K562 (cell line): ENCODE data around the gene HOXC11. TPM values are rescaled to one million over a fixed set of nuclear protein-coding genes. Genes with fewer than 3 reads are reported as not detected.

ENCODE experiments used
- CREB1 ChIP-seq, 2 experiments: sonication (generic) in 1 of 2; formaldehyde crosslinking in 1 of 2; IDR thresholded peaks; 2 replicates each; pipeline versions ENCODE4 v1.6.1 to v1.8.0; 2012 to 2022; ENCODE audit warnings: inconsistent platforms in 1 of 2, mild to moderate bottlenecking in 1 of 2, missing genetic modification reagents in 1 of 2, moderate library complexity in 1 of 2
- EGR1 ChIP-seq: fragments of 450-650 bp; conservative IDR thresholded peaks from 2 replicates; pipeline ENCODE4 v1.6.1; 2017; ENCODE audit warnings: mild to moderate bottlenecking
- EP400 ChIP-seq: fragments of 450-650 bp; IDR thresholded peaks from 2 replicates; pipeline ENCODE4 v1.6.1; 2017; ENCODE audit warnings: antibody characterized with exemption, mild to moderate bottlenecking, moderate library complexity
- FOXA3 ChIP-seq, 2 experiments: fragments of 450-650 bp in 1 of 2; sonication (generic) in 1 of 2; formaldehyde crosslinking; IDR thresholded peaks in 1 of 2; conservative IDR thresholded peaks in 1 of 2; 2 replicates each; pipeline versions ENCODE4 v1.4.0 to v1.8.0; 2020 to 2022; ENCODE audit warnings: mild to moderate bottlenecking in 2 of 2, missing genetic modification reagents in 1 of 2
- MGA ChIP-seq: fragments of 450-650 bp; IDR thresholded peaks from 2 replicates; pipeline ENCODE4 v1.6.1; 2016; ENCODE audit warnings: mild to moderate bottlenecking, moderate library complexity
- SUPT5H ChIP-seq: fragments of 450-650 bp; IDR thresholded peaks from 2 replicates; pipeline ENCODE4 v1.6.1; 2016
- ZC3H4 ChIP-seq: sonication (generic); formaldehyde crosslinking; IDR thresholded peaks from 2 replicates; pipeline ENCODE4 v1.9.0; 2021; ENCODE audit warnings: missing genetic modification reagents, borderline replicate concordance
- ZFP30 ChIP-seq: fragments of 250-450 bp; sonication (Bioruptor Pico); IDR thresholded peaks from 2 replicates; pipeline ENCODE4 v1.8.0; 2022; ENCODE audit warnings: moderate library complexity, mild to moderate bottlenecking, inconsistent platforms, borderline replicate concordance
- ZNF699 ChIP-seq: fragments of 250-450 bp; sonication (Bioruptor Pico); IDR thresholded peaks from 2 replicates; pipeline ENCODE4 v1.8.0; 2021; ENCODE audit warnings: mild to moderate bottlenecking, moderate library complexity; ENCODE audit not compliant: insufficient replicate concordance
- polyA plus RNA-seq, 8 experiments: library from polyadenylated mRNA; depleted of rRNA in 4 of 8; stranded (reverse) in 5 of 8; unstranded in 3 of 8; fragments of >200 nt; fragmentation: Nextera tagmentation in 2 of 8; fragmentation: Illumina TruSeq in 1 of 8; extraction: Ambion mirVana in 2 of 8; extraction: Trizol in 1 of 8; gene quantifications; 2 replicates each; pipeline versions ENCODE4 v1.2.1 to v1.2.3, GENCODE V29; 2011 to 2014; ENCODE audit warnings: inconsistent platforms in 1 of 8, missing spikeins in 1 of 8
- total RNA-seq, 7 experiments: library from RNA; depleted of rRNA in 6 of 7; stranded (reverse); fragments of >200 nt in 6 of 7; fragmentation: Illumina TruSeq in 2 of 7; extraction: Trizol in 2 of 7; gene quantifications; 2 replicates each; pipeline versions ENCODE4 v1.2.1 to v1.2.3, GENCODE V29; 2011 to 2021; ENCODE audit warnings: low replicate concordance in 1 of 7
- TF ChIP-seq, protein P1 (sequence below), 2 experiments: IDR thresholded peaks; 2 replicates each; pipeline ENCODE4 v1.6.1; 2012; ENCODE audit warnings: improper control_type of control experiment in 2 of 2, low read depth in 2 of 2, low read length in 2 of 2, borderline replicate concordance in 1 of 2

HOXC11 gene
- total and polyA plus RNA-seq, 9 of the 15 experiments (the other 6 are each of a cell fraction or from before 2014, with no cell fraction given), result not detected

GRCh38 chr12:54000116-54001114 is 27.5 kb downstream of the HOXC11 start, which contains the start of gene HOXC9 (continued):
- TF ChIP-seq MGA (peak; percentile 92), ZFP30 (CRISPR knock-in tag) (no peak), ZNF699 (CRISPR knock-in tag) (no peak), CREB1 (IDR thresholded peaks at IDR 0.05) (0 out of 2 replicates have a peak, but pooled peaks have one; percentile 24), CREB1 (CRISPR knock-in tag; IDR thresholded peaks at IDR 0.05) (peak; percentile 50; the same call in 1 of the 2 replicates), EP400 (peak; percentile 39), ZC3H4 (CRISPR knock-in tag) (0 out of 2 replicates have a peak, but pooled peaks have one; percentile 33), SUPT5H (0 out of 2 replicates have a peak, but pooled peaks have one; percentile 59), EGR1 (peak; percentile 23; the same call in 1 of the 2 replicates), FOXA3 (CRISPR knock-in tag; conservative IDR thresholded peaks at IDR 0.05 in 1 of 2, IDR thresholded peaks at IDR 0.05 in 1 of 2) (peak; percentile 3 to 18; a peak in 1 of 4 replicates)
- TF ChIP-seq, protein P1, sequence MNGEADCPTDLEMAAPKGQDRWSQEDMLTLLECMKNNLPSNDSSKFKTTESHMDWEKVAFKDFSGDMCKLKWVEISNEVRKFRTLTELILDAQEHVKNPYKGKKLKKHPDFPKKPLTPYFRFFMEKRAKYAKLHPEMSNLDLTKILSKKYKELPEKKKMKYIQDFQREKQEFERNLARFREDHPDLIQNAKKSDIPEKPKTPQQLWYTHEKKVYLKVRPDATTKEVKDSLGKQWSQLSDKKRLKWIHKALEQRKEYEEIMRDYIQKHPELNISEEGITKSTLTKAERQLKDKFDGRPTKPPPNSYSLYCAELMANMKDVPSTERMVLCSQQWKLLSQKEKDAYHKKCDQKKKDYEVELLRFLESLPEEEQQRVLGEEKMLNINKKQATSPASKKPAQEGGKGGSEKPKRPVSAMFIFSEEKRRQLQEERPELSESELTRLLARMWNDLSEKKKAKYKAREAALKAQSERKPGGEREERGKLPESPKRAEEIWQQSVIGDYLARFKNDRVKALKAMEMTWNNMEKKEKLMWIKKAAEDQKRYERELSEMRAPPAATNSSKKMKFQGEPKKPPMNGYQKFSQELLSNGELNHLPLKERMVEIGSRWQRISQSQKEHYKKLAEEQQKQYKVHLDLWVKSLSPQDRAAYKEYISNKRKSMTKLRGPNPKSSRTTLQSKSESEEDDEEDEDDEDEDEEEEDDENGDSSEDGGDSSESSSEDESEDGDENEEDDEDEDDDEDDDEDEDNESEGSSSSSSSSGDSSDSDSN (IDR thresholded peaks at IDR 0.05; ENCODE audit: borderline replicate concordance in 1 of 2, low read depth in 2 of 2, low read length in 2 of 2), result peak; percentile 94 to 96; a peak in 3 of 4 replicates
